Left cardiac atrium (tissue), 4 donors: ENCODE data around the gene ADAMTS10. TPM values are rescaled to one million over a fixed set of nuclear protein-coding genes. Genes with fewer than 3 reads are reported as not detected.
"Not testable (repeated sequence)": the region's sequence is repeated elsewhere in the genome, so short reads cannot be mapped to it uniquely, and the experiment has no call there.

Source experiments
- ATAC-seq, 2 donors: fragments of 200-7000 bp; cut with Tn5 transposase; one replicate each; pipeline ENCODE4 v1.9.1; 2020; ENCODE audit warnings: mild to moderate bottlenecking in 2 of 2, moderate library complexity in 2 of 2
- DNase-seq: peaks from one replicate; pipeline ENCODE4 v3.0.0-alpha.2; 2020
- intact Hi-C, 2 donors: fragments of 100-400 bp; cut with DNase I; formaldehyde crosslinking; loops; one replicate each; pipeline versions ENCODE4 v1.14.1 to v1.15.1; 2022 to 2023
- long read RNA-seq: library from polyadenylated mRNA; unstranded; transcript quantifications from one replicate; pipeline ENCODE4 v2.0.0, GENCODE V29; 2021
- total RNA-seq, 2 donors: library from RNA; stranded (reverse); fragmentation: NEBNext Ultra II Directional; extraction: Animal tissue kit (Norgen Biotek cat#: 25700); gene quantifications; one replicate each; pipeline ENCODE4 v1.2.1, GENCODE V29; 2021
- donor health status: DM: no; HTN: yes; CAD: no.
- donor health status: DM: no; HTN: yes; CAD: no; lungs with severe emphysema.
- donor health status: DM: yes; HTN: yes; CAD: no.
- donor health status: Dilated cardiomyopathy.

The ADAMTS10 gene
- total RNA-seq: 10 to 100 TPM; 10.8 to 12.4 TPM
- long read RNA-seq, partial matches to known transcripts: 0 of 2 reads
- long read RNA-seq, other reads (novel, unspliced or antisense): 2 of 2 reads

GRCh38 chr19:8610041-8610935 lies at the start of gene ADAMTS10:
Gene ADAMTS10 (minus strand): TSS chr19:8610715. CDS start chr19:8605710, 5,005 bp downstream.
- ATAC-seq (peak; percentile 3 to 36), DNase-seq (peak; percentile 60)
- intact Hi-C loops: no loop called here

GRCh38 chr19:8659905-8660304 lies 49.4 kb upstream of the ADAMTS10 start:
- intact Hi-C loops: loop anchor here in 1 of 2 donors (5.0 kb wide), 1 partner anchor 417 kb away; no protein-coding TSS in a partner anchor
- ATAC-seq (no peak), DNase-seq (no peak)

GRCh38 chr19:8657869-8658268 lies 47.4 kb upstream of the ADAMTS10 start:
- DNase-seq (no peak), ATAC-seq (no peak)
- intact Hi-C loops: loop anchor here in 1 of 2 donors (5.0 kb wide), 1 partner anchor 419 kb away; no protein-coding TSS in a partner anchor

DNA sequence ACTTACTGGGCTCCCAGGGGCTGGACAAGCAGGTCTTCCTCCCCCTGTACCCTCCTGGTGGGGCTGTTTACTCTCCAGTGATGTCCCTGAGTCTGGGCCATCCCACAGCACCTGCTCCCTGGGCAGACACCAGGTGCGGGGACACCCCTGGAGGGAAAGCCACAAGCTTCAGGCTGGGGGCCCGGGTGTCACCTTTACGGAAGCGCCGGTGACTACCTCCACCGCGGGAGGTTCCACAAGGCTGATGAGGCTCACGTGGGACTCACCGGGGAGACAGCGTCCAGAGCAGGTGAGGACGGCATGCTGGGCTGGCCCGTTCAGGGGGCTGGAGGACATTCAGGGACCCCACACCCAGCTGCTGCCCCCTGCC lies 44.8 kb upstream of the ADAMTS10 start:
- intact Hi-C loops: loop anchor here (2.0 to 5.0 kb wide), 2 partner anchors 422 to 425 kb away; no protein-coding TSS in a partner anchor
- DNase-seq (no peak), ATAC-seq (no peak)

- intact Hi-C loops: loop anchor here (2.0 to 5.0 kb wide), 2 partner anchors 423 to 426 kb away; no protein-coding TSS in a partner anchor
- DNase-seq (peak; percentile 53), ATAC-seq (peak; percentile 61 to 73)
These were observed 44.2 kb upstream of the ADAMTS10 start for GRCh38 chr19:8654591-8655339.

- intact Hi-C loops: no loop called here
- DNase-seq (no peak), ATAC-seq (peak in 1 of 2 donors; percentile 37)
These were observed 37.7 kb upstream of the ADAMTS10 start for GRCh38 chr19:8648240-8648639.

DNA sequence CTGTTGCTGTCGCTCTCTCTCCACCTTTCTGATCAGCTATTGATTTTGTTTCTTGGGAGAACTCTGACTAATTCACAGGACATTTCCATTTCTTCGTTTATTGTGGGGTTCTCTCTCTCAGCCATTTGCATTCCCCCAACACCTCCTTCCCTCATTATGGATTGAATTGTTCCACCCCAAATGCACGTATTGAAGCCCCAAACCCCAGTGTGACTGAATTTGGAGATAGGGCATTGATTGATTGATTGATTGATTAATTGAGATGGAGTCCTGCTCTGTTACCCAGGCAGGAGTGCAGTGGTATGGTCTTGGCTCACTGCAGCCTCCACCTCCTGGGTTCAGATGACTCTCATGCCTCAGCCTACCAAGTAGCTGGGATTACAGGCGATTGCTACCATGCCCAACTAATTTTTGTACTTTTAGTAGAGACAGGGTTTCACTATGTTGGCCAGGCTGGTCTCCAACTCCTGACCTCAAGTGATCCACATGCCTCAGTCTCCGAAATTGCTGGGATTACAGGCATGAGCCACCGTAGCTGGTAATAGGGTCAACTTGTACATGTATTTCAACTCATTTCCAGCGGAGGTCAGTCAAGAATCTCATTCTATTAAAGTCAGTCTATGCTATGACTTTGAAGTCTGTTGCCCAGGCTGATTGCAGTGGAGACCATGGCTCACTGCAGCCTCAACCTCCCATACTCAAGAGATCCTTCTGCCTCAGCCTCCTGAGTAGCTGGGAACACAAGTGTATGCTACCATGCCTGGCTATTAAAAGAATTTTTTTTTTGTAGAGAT lies 33.5 kb upstream of the ADAMTS10 start:
- no peak for ATAC-seq
- intact Hi-C loops: no loop called here

GRCh38 chr19:8642561-8642960 lies 32.0 kb upstream of the ADAMTS10 start:
- intact Hi-C loops: no loop called here
- no peak for ATAC-seq

More for the DNA sequence above, 33.5 kb upstream of the ADAMTS10 start:
- no peak for DNase-seq

DNA sequence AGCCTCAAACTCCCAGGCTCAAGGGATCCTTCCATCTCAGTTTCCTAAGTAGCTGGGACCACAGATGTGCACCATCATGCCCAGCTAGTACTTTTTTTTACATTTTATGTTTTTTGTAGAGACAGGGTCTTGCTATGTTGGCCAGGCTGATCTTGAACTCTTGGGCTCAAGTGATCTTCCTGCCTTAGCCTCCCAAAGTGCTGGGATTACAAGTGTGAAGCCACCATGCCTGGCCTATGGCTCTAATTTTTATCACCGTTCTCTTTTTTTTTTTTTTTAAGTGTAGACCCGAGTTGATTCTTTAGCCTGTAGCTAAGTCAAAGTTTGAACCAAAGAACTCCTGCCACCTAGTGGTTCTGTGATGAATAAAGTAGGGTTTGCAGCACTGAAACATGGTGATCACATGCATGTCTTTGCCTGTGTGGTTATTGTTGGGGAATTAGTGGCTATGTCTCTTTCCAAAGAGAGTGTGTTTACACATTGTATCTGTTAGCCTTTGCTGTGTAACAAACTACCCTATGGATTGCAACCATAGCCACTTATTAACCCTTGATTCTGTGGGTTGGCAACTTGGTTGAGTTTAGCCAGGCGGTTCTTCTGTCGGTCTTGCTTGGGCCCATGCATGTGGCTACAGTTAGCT lies 31.5 kb upstream of the ADAMTS10 start:
- no peak for DNase-seq
- no peak for ATAC-seq
- intact Hi-C loops: no loop called here

More at GRCh38 chr19:8642561-8642960, 32.0 kb upstream of the ADAMTS10 start:
- DNase-seq: no peak

DNA sequence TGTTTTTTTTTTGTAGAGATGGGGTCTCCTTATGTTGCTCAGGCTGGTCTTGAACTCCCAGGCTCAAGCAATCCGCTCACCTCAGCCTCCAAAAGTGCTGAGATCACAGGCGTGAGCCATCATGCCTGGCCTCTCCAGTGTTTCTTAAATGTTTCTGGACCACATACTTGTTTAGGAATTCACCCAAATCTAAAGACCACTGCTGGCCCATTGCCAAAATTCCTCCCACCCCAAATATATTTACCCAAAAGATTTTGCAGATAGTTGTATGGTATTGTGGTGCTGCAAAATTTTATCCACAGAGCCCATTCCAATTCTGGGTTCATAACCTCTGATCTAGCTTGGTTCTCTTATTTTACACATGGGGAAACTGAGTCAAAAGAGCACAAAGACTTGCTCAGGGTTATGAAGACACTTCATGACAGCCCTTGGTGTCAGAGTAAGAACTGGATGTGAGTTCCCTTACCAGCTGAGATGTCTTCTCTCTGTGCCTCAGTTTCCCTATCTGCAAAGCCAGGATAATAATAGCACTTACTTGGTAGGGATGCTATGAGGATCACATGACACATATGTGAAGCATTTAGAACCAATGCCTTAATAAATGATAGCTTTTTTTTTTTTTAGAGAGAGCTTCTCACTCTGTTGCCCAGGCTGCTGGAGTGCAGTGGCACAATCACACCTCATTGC lies 30.8 kb upstream of the ADAMTS10 start:
- no peak for ATAC-seq
- intact Hi-C loops: no loop called here

DNA sequence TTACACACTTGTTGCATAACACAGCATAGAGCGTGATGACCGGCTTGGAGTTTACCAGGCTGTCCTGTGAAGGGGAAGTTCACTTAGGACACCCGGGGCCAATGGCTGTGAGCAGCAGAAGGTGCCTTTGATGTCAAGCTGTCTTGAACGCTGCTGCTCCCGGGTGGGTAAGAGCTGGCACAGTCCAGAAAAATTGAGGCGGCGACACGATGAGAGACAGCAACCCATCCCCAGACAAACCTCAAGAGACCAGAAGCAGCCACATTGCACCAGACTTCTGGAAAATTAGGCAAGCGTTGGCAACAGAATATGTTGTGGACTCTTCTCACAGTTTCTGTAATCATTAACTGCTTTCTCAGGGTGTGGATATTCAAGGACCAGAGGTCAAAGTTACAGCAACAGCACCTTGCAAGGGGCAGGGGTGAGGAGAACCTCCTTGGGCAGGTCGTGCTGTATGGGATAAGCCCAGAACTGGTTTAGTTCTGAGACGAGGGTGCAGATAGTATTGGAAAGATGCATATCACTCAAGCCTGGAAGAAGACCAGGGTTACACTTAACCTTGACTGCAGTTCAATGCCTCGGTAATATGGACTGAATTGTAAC lies 30.0 kb upstream of the ADAMTS10 start:
- intact Hi-C loops: no loop called here
- ATAC-seq: peak in 1 of 2 donors; percentile 79

More for the DNA sequence above, 30.8 kb upstream of the ADAMTS10 start:
- no peak for DNase-seq

GRCh38 chr19:8639821-8640401 lies 29.4 kb upstream of the ADAMTS10 start:
- no peak for ATAC-seq
- no peak for DNase-seq
- intact Hi-C loops: no loop called here

More for the DNA sequence above, 30.0 kb upstream of the ADAMTS10 start:
- DNase-seq: peak; percentile 43

DNA sequence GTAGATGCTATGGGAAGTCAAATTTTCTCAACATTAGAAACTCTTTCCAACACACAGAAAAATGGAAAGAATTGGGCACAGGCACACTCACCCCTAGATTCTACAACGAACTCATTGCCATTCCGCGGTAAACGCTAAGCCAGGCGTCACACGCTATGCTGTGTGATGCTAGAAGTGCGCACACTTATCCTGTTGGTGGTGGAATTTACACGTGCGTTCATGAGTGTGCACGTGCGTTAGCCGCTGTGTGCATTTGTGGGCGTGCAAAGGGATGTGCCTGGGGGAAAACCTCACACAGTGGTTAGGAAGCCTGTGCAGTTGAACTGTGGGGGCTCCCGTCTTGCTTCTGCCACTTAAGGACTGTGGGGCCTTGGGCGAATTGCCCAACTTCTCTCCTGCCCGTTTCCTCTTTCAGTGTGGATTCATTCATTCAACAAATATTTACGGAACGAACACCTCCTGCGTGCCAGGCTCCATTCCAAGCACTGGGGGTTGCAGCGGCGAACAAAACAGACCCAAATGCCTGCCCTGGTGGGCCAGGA lies 27.6 kb upstream of the ADAMTS10 start:
- intact Hi-C loops: no loop called here
- DNase-seq (no peak), ATAC-seq (peak in 1 of 2 donors; percentile 21)

GRCh38 chr19:8637070-8637469 lies 26.6 kb upstream of the ADAMTS10 start:
- DNase-seq, ATAC-seq, intact Hi-C loops: not testable (repeated sequence)

DNA sequence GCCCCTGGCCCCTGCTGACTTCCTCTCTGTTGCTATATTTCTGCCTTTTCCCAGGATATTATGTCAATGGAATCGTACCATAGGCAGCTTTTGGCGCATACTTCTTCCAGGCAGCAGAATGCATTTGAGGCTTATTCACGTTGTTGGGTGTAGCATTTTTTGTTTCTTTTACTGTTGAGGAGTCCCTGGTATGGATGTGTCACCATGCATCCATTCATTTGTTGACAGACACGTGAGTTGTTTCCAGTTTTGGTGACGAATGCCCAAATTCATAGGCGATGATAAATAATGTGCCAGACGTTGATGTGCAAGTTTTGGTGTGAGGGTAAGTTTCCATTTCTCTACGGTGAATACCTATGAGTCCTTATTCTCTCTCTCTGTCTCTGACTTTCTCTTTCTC lies 24.9 kb upstream of the ADAMTS10 start:
- DNase-seq: no peak
- intact Hi-C loops: no loop called here
- no peak for ATAC-seq

DNA sequence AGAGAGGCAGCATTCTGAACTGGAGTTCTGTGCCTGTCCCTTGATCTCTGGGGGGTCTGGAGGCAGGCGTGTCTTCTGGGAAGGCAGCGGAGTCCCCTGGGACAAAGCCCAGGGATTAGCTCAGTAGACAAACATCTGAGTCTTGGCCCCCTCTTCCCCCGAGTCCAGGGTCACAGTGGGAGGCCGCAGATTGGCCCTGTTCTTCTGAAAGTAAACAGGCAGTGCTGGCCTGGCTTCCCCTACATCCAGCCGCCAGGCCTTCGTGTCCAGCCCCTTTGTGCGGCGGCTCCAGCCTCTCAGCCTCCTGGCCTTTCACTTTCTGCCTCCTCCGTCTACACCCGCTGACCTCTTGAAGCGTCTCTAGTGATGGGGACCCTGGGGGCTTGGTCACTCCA lies 20.9 kb upstream of the ADAMTS10 start:
- DNase-seq: peak; percentile 50
- peak; percentile 75 to 78 for ATAC-seq
- intact Hi-C loops: no loop called here
